Right renal pelvis (tissue), 4 donors: Measurements from ENCODE around the gene CCDC146. TPM values are rescaled to one million over a fixed set of nuclear protein-coding genes. Genes with fewer than 3 reads are reported as not detected.
"Not testable (repeated sequence)": the region's sequence is repeated elsewhere in the genome, so short reads cannot be mapped to it uniquely, and the experiment has no call there.

Experiments
- DNase-seq, 4 donors: peaks; one replicate each; pipeline ENCODE4 v3.0.0-alpha.2; 2013; ENCODE audit warnings: low read depth in 4 of 4, low spot score in 3 of 4, missing footprints in 1 of 4
- polyA plus RNA-seq, 4 donors: library from polyadenylated mRNA; unstranded; fragments of 120-200 nt; gene quantifications; one replicate each; pipeline ENCODE4 v1.2.1, GENCODE V29; 2013; ENCODE audit not compliant: insufficient read length in 4 of 4

Gene CCDC146
- polyA plus RNA-seq, 4 donors: 16.7 to 24.8 (median 22.5) TPM

DNA sequence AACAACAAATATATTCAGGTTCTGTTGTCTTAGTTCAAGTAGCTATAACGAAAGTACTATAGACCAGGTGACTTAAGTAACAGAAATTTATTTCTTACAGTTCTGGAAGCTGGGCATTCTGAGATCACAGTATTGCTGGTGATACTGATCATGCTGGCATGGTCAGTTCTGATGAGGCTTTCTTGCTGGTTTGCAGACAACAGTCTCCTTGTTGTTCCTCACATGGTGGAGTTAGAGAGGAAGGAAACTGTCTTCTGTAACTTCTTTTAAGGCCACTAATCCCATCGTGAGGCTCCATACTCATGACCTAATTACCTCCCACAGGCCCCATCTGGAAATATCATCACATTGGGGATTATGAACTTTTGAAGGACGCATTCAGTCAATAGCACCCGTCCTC lies 17.9 kb downstream of the CCDC146 start:
- DNase-seq: not testable (repeated sequence)

- DNase-seq: not testable (repeated sequence)
These were observed 29.8 kb downstream of the CCDC146 start for GRCh38 chr7:77152232-77152631.

GRCh38 chr7:77154917-77155464 lies 32.6 kb downstream of the CCDC146 start:
- not testable (repeated sequence) for DNase-seq

DNA sequence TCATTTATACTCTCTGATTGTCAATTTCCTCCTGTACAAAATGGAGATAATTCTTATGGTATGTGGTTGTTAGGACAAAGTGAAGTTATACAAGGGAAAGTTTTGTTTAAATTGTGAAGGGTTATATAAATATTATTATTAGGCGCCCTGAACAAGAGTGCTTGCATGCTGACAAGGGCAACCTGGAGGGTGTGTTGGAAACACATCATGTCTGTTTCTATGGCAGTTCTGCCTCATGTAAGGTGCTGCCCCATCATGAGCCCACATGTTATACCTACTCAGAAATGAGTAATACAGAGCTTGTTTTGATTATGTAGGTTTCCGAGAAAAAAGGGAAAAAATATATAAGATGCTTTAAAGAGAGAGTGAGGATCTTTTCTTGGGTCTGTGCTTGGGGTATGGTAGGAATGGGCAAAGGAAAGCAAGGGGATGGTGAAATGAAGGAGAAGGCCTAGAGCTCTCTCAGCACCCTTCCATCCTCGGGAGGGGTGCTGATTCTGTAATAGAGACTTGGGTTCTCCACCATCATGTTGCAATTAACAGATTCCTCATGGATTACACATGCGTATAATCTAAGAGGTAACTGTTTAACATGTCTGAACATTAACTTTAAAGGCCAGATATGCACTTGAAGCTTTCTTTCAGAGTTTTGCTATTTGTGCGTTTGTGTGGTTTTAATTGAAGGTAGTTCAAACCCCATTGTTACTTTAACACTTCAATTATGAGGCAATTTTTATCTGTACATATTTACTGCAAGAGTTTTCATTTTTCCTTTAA lies 33.4 kb downstream of the CCDC146 start:
- DNase-seq: not testable (repeated sequence)

DNA sequence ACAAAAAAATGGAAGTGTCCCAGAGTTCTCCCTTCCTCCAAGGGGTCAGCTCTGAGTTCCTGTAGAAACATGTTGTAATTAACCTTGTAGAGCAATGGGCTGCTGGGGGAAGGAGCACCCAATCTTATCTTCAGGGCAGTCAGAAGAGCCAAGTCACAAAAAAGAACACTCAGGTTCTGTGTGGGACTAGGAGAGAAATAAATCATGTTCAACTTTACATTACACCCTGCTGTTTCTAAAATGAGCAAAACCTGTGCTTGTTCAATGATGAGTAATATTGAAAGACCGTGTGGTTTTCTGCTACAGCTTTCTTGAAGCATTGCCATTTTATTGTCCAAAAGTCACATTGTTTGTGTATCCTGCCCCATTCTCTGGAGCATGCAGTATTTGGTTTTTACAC lies 34.6 kb downstream of the CCDC146 start:
- not testable (repeated sequence) for DNase-seq

DNA sequence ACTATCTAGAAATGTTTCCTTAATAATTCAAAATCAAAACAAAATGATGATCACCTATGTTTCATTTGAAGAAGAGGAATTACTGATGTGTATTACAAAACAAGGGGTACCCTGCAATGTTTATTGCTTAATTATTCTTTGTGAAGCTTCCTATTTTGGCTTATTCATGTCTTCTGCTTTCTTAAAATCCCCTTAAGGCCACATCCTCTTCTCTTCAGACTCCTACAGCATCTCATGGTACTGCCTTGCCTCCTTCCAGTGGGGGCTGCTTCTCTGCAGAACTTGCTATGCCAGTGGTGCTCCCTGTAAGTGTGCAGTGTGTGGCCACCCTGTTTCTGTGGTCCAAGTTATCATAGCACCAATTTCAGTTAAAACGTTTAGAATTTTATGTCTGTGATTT lies 35.0 kb downstream of the CCDC146 start:
- DNase-seq: no peak

DNA sequence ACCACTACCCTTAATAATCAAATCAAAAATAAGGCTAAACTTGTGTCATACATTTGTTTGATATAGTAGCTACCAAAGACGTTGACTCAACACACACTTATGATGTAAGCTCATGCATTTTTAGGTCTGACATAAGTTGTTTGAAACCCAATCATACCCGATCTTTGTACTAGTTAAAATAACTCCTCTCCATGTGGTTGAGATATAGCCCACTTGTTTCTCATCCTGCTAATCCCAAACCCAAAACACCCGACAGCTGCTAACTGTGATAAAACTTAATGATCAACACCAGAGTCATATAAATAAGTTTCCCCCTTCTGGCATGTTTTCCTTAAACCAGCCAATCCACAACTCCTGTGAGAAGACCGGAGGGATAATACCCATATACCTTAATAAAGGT lies 48.7 kb downstream of the CCDC146 start:
- DNase-seq: not testable (repeated sequence)

DNA sequence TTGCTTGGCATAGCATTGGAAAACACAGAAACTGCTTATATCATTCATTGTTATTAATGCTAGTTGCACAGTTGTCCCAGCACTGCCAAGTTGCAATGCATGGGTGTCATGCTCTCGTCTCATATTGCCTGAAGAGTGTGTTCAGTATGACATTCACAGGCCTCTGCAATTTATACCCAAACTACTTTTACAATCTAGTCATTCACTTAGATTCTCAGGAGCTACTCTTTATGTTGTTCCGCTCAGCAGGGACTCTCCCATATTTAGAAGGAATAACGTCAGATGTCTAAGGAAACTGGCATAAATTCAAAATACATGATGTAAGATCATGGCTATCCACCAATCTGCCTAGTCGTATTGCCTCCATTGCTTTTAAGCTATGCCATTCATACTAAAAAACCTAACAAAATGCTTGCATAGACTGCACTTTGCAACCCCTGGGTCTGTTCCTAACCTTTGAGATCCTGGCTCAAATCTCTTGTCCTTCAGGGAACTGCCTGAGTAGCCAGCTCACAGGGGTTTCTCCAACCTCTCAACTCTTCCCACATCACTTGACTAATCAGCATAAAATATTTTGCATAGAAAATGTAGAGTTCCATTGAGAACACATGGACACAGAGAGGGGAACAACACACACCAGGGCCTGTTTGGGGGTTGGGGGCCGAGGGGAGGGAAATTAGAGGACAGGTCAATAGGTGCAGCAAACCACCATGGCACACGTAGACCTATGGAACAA lies 50.2 kb downstream of the CCDC146 start:
- not testable (repeated sequence) for DNase-seq

DNA sequence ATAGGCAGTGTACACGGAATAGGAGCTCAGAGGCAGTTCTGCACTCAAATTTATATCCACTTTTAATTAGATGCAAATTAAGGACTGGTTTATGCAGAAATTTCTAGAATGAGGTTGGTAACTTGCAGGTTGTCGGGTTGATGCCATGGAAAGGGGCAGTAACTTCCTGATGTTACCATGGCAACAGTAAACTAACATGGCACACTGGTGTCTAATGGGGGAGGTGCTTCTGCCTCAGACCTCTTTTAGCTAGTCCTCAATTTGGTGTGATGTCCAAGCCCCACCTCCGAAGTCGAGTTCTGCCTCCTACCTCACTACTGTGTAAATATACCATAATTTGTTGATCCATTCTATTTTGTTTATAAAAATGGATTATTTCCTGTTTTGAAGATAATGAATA lies 52.0 kb downstream of the CCDC146 start:
- not testable (repeated sequence) for DNase-seq

- not testable (repeated sequence) for DNase-seq
These were observed 52.9 kb downstream of the CCDC146 start for GRCh38 chr7:77175274-77175800.

DNA sequence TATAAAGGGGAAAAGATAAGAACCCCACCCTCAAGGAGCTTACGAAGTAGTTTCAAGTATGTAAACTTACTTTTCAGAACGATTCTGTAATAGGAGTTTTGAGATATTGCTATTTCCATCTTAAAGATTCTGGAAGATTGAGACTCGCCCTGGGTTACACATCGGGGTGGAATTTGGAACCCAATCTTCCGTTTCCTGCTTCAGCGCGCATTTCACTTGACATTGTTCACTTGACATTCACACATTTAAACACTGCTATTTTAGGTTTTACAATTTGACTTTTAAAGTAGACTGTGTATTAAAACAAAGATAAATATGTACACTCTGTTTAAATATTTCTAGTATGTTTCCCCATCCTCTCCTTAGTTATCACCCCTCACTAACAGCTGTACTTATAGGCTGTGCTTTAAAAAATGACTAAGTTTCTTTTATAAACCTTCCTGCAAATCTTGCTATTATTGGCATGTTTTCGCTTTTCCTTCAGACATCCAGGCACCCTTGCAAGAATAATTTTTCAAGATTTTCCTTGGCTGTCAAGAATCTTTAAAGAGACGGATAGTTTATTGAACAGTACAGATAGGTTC lies 55.0 kb downstream of the CCDC146 start:
- DNase-seq: not testable (repeated sequence)

DNA sequence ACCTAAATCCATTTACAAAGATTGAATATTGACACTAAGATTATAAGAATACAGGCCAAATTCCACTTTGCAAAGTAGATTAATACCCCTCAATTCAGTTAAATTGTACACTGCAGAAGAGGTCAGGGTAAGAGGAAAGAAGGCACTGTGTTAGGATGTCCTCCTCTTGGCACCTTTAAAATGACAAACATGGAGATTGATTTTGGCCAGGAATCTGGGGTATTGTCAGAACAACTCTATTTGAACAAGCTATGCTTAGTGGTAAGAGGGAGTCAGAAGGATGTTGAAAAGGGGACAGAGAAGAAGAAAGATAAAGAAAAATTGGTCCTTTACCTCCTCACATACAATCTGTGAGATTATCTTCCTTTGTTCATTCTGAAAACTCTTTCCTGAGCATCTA lies 55.6 kb downstream of the CCDC146 start:
- DNase-seq: not testable (repeated sequence)

DNA sequence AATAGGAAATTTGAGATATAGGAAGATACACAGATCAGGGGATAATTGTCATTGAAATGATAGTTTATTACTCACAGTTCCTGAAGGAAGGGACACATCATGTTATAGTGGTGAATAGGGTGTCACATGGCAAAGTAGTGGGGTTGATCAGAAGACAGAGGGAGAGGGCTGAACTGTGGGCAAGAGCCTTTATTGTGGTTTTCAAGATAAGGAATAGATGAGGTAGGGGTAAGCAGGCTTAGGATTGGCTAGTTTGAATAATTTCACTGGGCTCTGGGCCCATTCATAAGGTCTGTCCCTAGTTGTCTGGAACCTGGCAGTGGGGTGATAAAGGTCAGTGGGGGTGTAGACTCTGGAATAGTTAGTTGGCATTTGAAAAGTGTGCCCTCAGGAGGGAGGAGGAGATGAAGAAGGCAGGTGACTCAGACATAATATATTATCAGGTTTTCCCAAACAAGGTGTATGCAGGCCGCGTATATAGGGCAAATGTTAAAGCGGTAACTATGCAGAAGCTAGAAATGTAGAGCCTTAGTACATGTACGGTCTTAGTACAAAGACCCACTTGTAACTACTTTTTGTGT lies 58.7 kb downstream of the CCDC146 start:
- no peak for DNase-seq

GRCh38 chr7:77181734-77182133 lies 59.3 kb downstream of the CCDC146 start:
- DNase-seq: no peak

GRCh38 chr7:77182261-77182660 lies 59.8 kb downstream of the CCDC146 start:
- DNase-seq: no peak

DNA sequence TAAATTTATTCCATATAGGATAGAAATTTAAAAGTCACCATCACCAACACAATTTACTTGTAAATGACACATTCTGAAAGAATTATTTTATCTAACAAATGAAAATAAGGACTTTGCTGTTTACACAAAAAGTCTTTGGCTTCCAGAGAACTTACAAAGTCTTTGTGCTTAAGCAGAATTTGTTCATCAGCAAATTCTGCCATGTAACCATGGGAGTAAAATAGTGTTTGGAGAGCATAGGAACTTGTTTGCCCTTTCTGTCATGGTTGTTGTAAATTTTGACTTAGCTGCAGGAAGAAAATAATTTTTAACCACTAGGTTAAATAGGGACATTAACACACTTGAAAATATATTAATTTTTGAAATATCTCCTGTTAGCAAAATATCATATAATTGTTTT lies 62.0 kb downstream of the CCDC146 start:
- DNase-seq: no peak

DNA sequence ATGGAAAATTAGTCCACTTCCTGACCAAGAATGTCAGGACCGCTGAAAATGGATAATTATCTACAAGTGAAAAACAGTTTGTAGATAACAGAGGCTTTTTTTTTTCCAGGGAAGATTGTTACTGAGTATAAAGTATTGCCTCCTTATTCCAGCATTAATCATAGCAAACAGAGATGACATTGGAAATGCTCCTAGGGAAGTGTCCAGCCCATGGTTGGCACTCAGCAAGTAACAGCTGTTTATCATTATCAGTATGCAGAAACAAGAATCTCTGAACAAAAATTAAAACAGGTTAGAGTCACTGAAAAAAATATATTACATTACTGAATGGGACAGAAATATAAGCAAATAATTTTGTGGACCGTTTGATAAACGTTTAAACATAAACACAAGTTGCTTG lies 62.6 kb downstream of the CCDC146 start:
- no peak for DNase-seq

GRCh38 chr7:77185866-77186265 lies 63.5 kb downstream of the CCDC146 start:
- no peak for DNase-seq

DNA sequence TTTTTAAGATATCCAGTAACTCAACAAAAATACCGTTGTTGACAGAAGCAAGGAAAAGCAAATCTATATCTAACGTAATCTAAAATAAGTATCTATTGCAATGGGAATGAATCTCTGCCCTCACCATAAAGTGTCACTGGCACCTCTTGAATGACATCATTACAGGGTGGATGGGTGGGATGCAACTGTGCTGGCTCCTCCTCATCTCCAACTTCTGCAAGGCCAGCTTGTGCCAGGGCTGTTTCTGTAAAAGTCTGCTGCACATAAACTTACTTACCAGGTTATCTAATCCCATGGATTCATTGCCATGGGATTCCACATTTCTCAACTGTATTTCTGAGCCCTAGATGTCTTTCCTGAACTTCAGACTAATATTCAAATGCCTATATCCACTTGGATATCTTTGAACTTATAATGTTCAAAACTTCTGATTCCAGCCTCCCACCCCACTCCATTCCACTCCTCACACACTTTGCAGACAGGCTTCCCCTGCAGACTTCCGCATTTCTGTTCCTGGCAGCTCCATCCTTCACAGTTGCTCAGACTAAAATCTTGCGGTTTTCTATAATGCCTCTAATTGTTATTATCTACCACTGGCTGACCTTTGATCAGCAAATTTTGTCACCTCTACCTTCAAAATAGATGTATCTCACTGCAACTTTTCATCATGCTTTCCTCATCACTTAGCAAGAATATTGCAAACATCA lies 66.5 kb downstream of the CCDC146 start:
- no peak for DNase-seq

GRCh38 chr7:77197141-77197540 lies 74.7 kb downstream of the CCDC146 start:
- DNase-seq: no peak
